Measurements from ENCODE around the gene ADH1A.
"Not testable (repeated sequence)": the region's sequence is repeated elsewhere in the genome, so short reads cannot be mapped to it uniquely, and the experiment has no call there.

Gene ADH1A

GRCh38 chr4:99248714-99249113 is 42.1 kb downstream of the ADH1A start:
- FAIRE-seq (no peak), DNase-seq (ENCODE audit: insufficient read length, low spot score) (no peak)
- TF ChIP-seq CTCF (IDR thresholded peaks at IDR 0.05; ENCODE audit: insufficient read depth, missing control alignments): no peak

DNA sequence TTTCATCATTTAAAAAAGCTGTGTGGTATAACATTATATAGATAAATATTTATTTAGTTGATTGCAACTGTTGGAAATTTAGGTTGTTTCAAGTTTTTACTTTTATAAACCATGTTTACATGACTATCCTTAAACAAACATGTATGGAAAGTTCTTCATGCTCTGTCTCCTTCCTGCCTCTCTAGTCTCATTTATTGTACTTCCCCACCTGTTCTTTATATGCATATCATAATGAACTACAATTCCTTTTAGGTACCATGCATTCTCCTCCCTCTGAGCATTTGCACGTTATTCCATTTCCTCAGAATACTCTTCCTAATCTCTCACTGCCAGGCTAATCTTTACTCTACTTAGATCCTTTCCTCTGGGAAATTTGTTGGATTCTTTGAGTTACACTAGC is 54.8 kb downstream of the ADH1A start:
- FAIRE-seq: no peak
- DNase-seq (ENCODE audit: insufficient read length, low spot score): no peak
- no peak for TF ChIP-seq CTCF (IDR thresholded peaks at IDR 0.05; ENCODE audit: insufficient read depth, missing control alignments)

GRCh38 chr4:99234331-99235010 is 56.3 kb downstream of the ADH1A start:
- no peak for DNase-seq (ENCODE audit: insufficient read length, low spot score)

DNA sequence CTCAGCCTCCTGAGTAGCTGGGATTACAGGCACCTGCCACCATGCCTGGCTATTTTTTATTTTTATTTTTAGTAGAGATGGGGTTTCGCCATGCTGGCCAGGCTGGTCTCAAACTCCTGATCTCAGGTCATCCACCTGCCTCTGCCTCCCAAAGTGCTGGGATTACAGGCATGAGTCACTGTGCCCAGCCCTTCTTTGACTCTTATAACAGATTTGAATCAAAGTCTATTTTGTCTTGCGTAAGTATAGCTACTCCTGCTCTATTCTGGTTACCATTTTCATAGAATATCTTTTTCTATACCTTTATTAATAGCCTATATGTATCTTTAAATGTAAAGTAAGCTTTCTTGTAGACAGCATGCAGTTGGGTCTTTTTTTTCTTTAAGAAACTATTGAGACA is 57.4 kb downstream of the ADH1A start:
- DNase-seq (ENCODE audit: insufficient read length, low spot score); FAIRE-seq: not testable (repeated sequence)

More at GRCh38 chr4:99234331-99235010, 56.3 kb downstream of the ADH1A start:
- no peak for TF ChIP-seq CTCF (IDR thresholded peaks at IDR 0.05; ENCODE audit: insufficient read depth, missing control alignments)
- FAIRE-seq: no peak

- FAIRE-seq; DNase-seq (ENCODE audit: insufficient read length, low spot score): not testable (repeated sequence)
Observed at GRCh38 chr4:99228706-99229105, 62.1 kb downstream of the ADH1A start.

- FAIRE-seq; DNase-seq (ENCODE audit: insufficient read length, low spot score): not testable (repeated sequence)
Observed at GRCh38 chr4:99227646-99228045, 63.1 kb downstream of the ADH1A start.

Data from D721Med (cell line).